ENCODE results near the gene WDFY2.

DNA sequence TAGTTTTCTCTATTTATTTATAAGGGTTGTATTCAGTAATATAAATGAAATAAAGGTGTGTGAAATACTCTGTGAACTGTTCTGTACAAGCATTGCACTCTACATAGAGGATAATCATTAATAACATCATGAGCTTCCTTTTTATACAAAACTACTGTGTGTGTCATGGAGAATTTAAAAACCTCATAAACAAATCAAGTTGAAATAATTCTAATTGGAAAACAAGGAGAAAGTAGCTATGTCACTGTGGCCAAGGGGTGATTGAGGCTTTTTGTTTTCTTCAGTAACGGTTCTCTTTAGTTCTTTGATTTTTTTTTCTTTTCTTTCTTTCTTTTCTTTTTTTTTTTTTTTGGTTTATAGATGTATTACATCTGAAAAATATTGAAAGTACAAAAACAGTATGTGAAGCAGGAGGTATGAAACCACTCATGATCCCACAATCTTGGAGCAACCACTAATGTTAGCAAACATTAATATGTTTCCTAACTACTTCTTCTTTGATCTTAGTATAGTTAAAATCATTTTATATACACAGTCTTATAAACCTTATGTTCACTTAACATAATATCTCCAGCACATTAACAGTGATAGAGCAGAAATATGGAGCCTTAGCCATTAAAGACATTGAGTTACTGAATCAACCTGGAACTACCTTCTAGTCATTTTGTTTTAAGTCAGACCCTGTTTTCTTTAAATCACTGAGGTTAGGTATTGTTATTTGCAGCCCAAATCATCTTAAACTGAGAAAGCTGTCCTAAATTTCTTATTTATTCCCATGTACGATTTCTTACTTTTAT is 45.4 kb downstream of the WDFY2 start:
- TF ChIP-seq, protein P1, sequence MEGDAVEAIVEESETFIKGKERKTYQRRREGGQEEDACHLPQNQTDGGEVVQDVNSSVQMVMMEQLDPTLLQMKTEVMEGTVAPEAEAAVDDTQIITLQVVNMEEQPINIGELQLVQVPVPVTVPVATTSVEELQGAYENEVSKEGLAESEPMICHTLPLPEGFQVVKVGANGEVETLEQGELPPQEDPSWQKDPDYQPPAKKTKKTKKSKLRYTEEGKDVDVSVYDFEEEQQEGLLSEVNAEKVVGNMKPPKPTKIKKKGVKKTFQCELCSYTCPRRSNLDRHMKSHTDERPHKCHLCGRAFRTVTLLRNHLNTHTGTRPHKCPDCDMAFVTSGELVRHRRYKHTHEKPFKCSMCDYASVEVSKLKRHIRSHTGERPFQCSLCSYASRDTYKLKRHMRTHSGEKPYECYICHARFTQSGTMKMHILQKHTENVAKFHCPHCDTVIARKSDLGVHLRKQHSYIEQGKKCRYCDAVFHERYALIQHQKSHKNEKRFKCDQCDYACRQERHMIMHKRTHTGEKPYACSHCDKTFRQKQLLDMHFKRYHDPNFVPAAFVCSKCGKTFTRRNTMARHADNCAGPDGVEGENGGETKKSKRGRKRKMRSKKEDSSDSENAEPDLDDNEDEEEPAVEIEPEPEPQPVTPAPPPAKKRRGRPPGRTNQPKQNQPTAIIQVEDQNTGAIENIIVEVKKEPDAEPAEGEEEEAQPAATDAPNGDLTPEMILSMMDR (IDR thresholded peaks at IDR 0.05), result no peak
- TF ChIP-seq POLR2AphosphoS5 (IDR thresholded peaks at IDR 0.05), result no peak

Data from upper lobe of left lung (tissue), 4 donors.